Left hindlimb (tissue), 1 donor: ENCODE measurements around the gene PDE9A.

Source experiments
- DNase-seq: peaks from one replicate; pipeline ENCODE4 v3.0.0-alpha.2; 2018

The PDE9A gene

GRCh38 chr21:42760361-42760950 is 107.0 kb downstream of the PDE9A start:
- no peak for DNase-seq

- no peak for DNase-seq
Measured at GRCh38 chr21:42760951-42761751, 107.7 kb downstream of the PDE9A start.

- DNase-seq: no peak
Measured at GRCh38 chr21:42761776-42762335, 108.4 kb downstream of the PDE9A start.

- no peak for DNase-seq
Measured at GRCh38 chr21:42763581-42764442, 110.4 kb downstream of the PDE9A start.

- no peak for DNase-seq
Measured at GRCh38 chr21:42764443-42764760, 111.0 kb downstream of the PDE9A start.

GRCh38 chr21:42764883-42765282 is 111.5 kb downstream of the PDE9A start:
- no peak for DNase-seq

GRCh38 chr21:42765656-42766055 is 112.2 kb downstream of the PDE9A start:
- no peak for DNase-seq

- no peak for DNase-seq
Measured at GRCh38 chr21:42766739-42767560, 113.5 kb downstream of the PDE9A start.

- no peak for DNase-seq
Measured at GRCh38 chr21:42767561-42767835, 114.1 kb downstream of the PDE9A start.

GRCh38 chr21:42768324-42769121 is 115.1 kb downstream of the PDE9A start:
- no peak for DNase-seq

- no peak for DNase-seq
Measured at GRCh38 chr21:42769183-42769819, 115.9 kb downstream of the PDE9A start.

GRCh38 chr21:42769820-42770716 is 116.6 kb downstream of the PDE9A start:
- no peak for DNase-seq

- DNase-seq: no peak
Measured at GRCh38 chr21:42770717-42771502, 117.5 kb downstream of the PDE9A start.

GRCh38 chr21:42771503-42771805 is 118.0 kb downstream of the PDE9A start:
- no peak for DNase-seq

- DNase-seq: no peak
Measured at GRCh38 chr21:42775123-42775522, 121.7 kb downstream of the PDE9A start.

- DNase-seq: no peak
Measured at GRCh38 chr21:42775891-42776290, 122.5 kb downstream of the PDE9A start.

GRCh38 chr21:42777064-42777756 is 123.8 kb downstream of the PDE9A start:
- DNase-seq: no peak

GRCh38 chr21:42777757-42778344 is 124.4 kb downstream of the PDE9A start:
- DNase-seq: no peak

- DNase-seq: no peak
Measured at GRCh38 chr21:42779431-42779861, 126.0 kb downstream of the PDE9A start.
